CD4-positive, alpha-beta T cell treated with Interleukin-12 subunit alpha and Interleukin-12 subunit beta, for 1 hour (primary cell): ENCODE data around the gene ADGRF3.
"Not testable (repeated sequence)": the region's sequence is repeated elsewhere in the genome, so short reads cannot be mapped to it uniquely, and the experiment has no call there.

ENCODE experiments used
- DNase-seq: peaks from one replicate; pipeline ENCODE4 v3.0.0-alpha.2; 2020

Gene ADGRF3

GRCh38 chr2:26314243-26314642, 32.3 kb downstream of the ADGRF3 start:
- DNase-seq, result no peak

- DNase-seq, result no peak
These were observed 33.1 kb downstream of the ADGRF3 start for GRCh38 chr2:26313446-26313845.

GRCh38 chr2:26312471-26312870, 34.1 kb downstream of the ADGRF3 start:
- DNase-seq, result no peak

GRCh38 chr2:26309921-26310320, 36.7 kb downstream of the ADGRF3 start:
- no peak for DNase-seq

GRCh38 chr2:26305540-26305939, 41.0 kb downstream of the ADGRF3 start:
- no peak for DNase-seq

- not testable (repeated sequence) for DNase-seq
These were observed 41.5 kb downstream of the ADGRF3 start for GRCh38 chr2:26305094-26305493.

GRCh38 chr2:26302846-26303245, 43.7 kb downstream of the ADGRF3 start:
- no peak for DNase-seq

GRCh38 chr2:26300234-26300925, 46.2 kb downstream of the ADGRF3 start:
- no peak for DNase-seq

GRCh38 chr2:26299471-26300101, 47.0 kb downstream of the ADGRF3 start:
- DNase-seq, result peak; percentile 23

- peak; percentile 26 for DNase-seq
These were observed 47.8 kb downstream of the ADGRF3 start for GRCh38 chr2:26298638-26299393.

GRCh38 chr2:26298286-26298637, 48.3 kb downstream of the ADGRF3 start:
- DNase-seq, result no peak

- DNase-seq, result no peak
These were observed 49.5 kb downstream of the ADGRF3 start for GRCh38 chr2:26297061-26297460.

- no peak for DNase-seq
These were observed 51.1 kb downstream of the ADGRF3 start for GRCh38 chr2:26295511-26295910.

- no peak for DNase-seq
These were observed 53.9 kb downstream of the ADGRF3 start for GRCh38 chr2:26292646-26293045.

GRCh38 chr2:26290001-26290400, 56.6 kb downstream of the ADGRF3 start:
- DNase-seq, result no peak

GRCh38 chr2:26285931-26286330, 60.7 kb downstream of the ADGRF3 start:
- DNase-seq, result no peak

- DNase-seq, result no peak
These were observed 62.5 kb downstream of the ADGRF3 start for GRCh38 chr2:26284132-26284531.

GRCh38 chr2:26283606-26284005, 63.0 kb downstream of the ADGRF3 start:
- no peak for DNase-seq

- DNase-seq, result no peak
These were observed 65.4 kb downstream of the ADGRF3 start for GRCh38 chr2:26281226-26281625.

GRCh38 chr2:26279886-26280285, 66.7 kb downstream of the ADGRF3 start:
- DNase-seq, result no peak

- DNase-seq, result no peak
These were observed 69.9 kb downstream of the ADGRF3 start for GRCh38 chr2:26276484-26277227.

GRCh38 chr2:26274058-26274613, 72.5 kb downstream of the ADGRF3 start:
- DNase-seq, result no peak

GRCh38 chr2:26273501-26273900, 73.1 kb downstream of the ADGRF3 start:
- DNase-seq, result no peak
